Activated CD8-positive, alpha-beta T cell treated with anti-CD3 and anti-CD28 coated beads for 36 hours (primary cell): Measurements from ENCODE around the gene ADAM15. TPM values are rescaled to one million over a fixed set of nuclear protein-coding genes. Genes with fewer than 3 reads are reported as not detected.

Source experiments
- ATAC-seq: fragments of 200-7000 bp; cut with Tn5 transposase; one replicate; pipeline ENCODE4 v1.10.0; 2021; ENCODE audit warnings: mild to moderate bottlenecking, moderate library complexity
- CTCF ChIA-PET: fragments of 350-600 bp; sonication (Branson Sonifier 250); formaldehyde crosslinking; loops from one replicate; lab custom pipeline; 2021; ENCODE audit warnings: antibody characterized with exemption; lab: Charles Lee
- POLR2A ChIA-PET: fragments of 350-600 bp; sonication (Branson Sonifier 250); formaldehyde crosslinking; loops from one replicate; lab custom pipeline; 2021; ENCODE audit warnings: antibody characterized with exemption; lab: Charles Lee
- DNase-seq: peaks from one replicate; pipeline ENCODE4 v3.0.0-alpha.2; 2020
- H3K27ac Mint-ChIP-seq: one replicate; pipeline ENCODE4 v1.8.0; 2021; ENCODE audit warnings: mild to moderate bottlenecking, mixed read lengths
- H3K27me3 Mint-ChIP-seq: one replicate; pipeline ENCODE4 v1.8.0; 2021; ENCODE audit warnings: mixed read lengths
- H3K36me3 Mint-ChIP-seq: one replicate; pipeline ENCODE4 v1.8.0; 2021; ENCODE audit warnings: low read depth, mixed read lengths
- H3K4me1 Mint-ChIP-seq: one replicate; pipeline ENCODE4 v1.8.0; 2021; ENCODE audit warnings: low read depth, mixed read lengths
- H3K4me3 Mint-ChIP-seq: one replicate; pipeline ENCODE4 v1.8.0; 2021; ENCODE audit warnings: mild to moderate bottlenecking, moderate library complexity, mixed read lengths
- H3K9me3 Mint-ChIP-seq: one replicate; pipeline ENCODE4 v1.8.0; 2021; ENCODE audit warnings: mixed read lengths
- CTCF ChIP-seq: fragments of 200-600 bp; IDR thresholded peaks from one replicate; pipeline ENCODE4 v1.8.0; 2022; ENCODE audit warnings: antibody characterized with exemption, mild to moderate bottlenecking
- intact Hi-C: fragments of 100-400 bp; cut with micrococcal nuclease; formaldehyde crosslinking; loops from one replicate; pipeline ENCODE4 v1.10.0; 2022
- total RNA-seq, 2 experiments: library from RNA; stranded (reverse); gene quantifications; one replicate each; pipeline ENCODE4 v1.2.3, GENCODE V29; 2021

Gene ADAM15
- total RNA-seq, 2 experiments from 2014 or later, result 36.4 to 37.2 TPM

- ATAC-seq (no peak), DNase-seq (no peak)
- ChIA-PET POLR2A (interaction anchor here (0.6 to 1.6 kb wide), 4 partner anchors 12 to 73 kb away, joined by 3 to 5 read pairs (median 4); no protein-coding TSS in a partner anchor), CTCF (interaction anchor here (1.1 to 2.8 kb wide), 6 partner anchors 8 to 80 kb away, joined by 3 to 13 read pairs (median 4); partner anchors contain the start of genes PBXIP1 and PYGO2)
- peaks cover 72% of the 10 kb centered on the region for H3K4me1 Mint-ChIP-seq
- no peaks in the 10 kb centered on the region for H3K9me3 Mint-ChIP-seq
- no peak overlapping the region for H3K4me3 Mint-ChIP-seq
- H3K27me3 Mint-ChIP-seq, result no peaks in the 10 kb centered on the region
- no peak for TF ChIP-seq CTCF
- intact Hi-C loops, result no loop called here
- H3K36me3 Mint-ChIP-seq, result peaks cover 6% of the 10 kb centered on the region
- H3K27ac Mint-ChIP-seq, result no peak overlapping the region
These were observed 39.6 kb upstream of the ADAM15 start for GRCh38 chr1:155011437-155012025.

GRCh38 chr1:155012026-155012546 is 39.0 kb upstream of the ADAM15 start:
- ChIA-PET POLR2A (interaction anchor here (0.6 to 1.7 kb wide), 7 partner anchors 8 to 260 kb away, joined by 3 to 5 read pairs (median 4); partner anchors contain the start of gene ADAM15), CTCF (interaction anchor here (1.1 to 2.8 kb wide), 5 partner anchors 11 to 79 kb away, joined by 3 to 13 read pairs (median 3); partner anchors contain the start of gene PBXIP1)
- DNase-seq, result no peak
- no peak for TF ChIP-seq CTCF
- H3K4me3 Mint-ChIP-seq, result no peak overlapping the region
- no peaks in the 10 kb centered on the region for H3K27me3 Mint-ChIP-seq
- no peaks in the 10 kb centered on the region for H3K9me3 Mint-ChIP-seq
- H3K27ac Mint-ChIP-seq, result peak overlapping the region; percentile 57
- H3K36me3 Mint-ChIP-seq, result peaks cover 8% of the 10 kb centered on the region
- intact Hi-C loops, result no loop called here
- peaks cover 72% of the 10 kb centered on the region for H3K4me1 Mint-ChIP-seq
- ATAC-seq, result no peak

- H3K4me3 Mint-ChIP-seq, result no peak overlapping the region
- no peak for TF ChIP-seq CTCF
- CTCF ChIA-PET, result interaction anchor here (0.9 to 2.8 kb wide), 6 partner anchors 10 to 78 kb away, joined by 3 to 13 read pairs (median 3); partner anchors contain the start of gene PBXIP1
- no peak for ATAC-seq
- POLR2A ChIA-PET, result interaction anchor here (0.6 to 1.7 kb wide), 6 partner anchors 9 to 259 kb away, joined by 3 to 5 read pairs (median 4); partner anchors contain the start of gene ADAM15
- no peaks in the 10 kb centered on the region for H3K27me3 Mint-ChIP-seq
- intact Hi-C loops, result no loop called here
- H3K9me3 Mint-ChIP-seq, result no peaks in the 10 kb centered on the region
- peaks cover 8% of the 10 kb centered on the region for H3K36me3 Mint-ChIP-seq
- peaks cover 77% of the 10 kb centered on the region for H3K4me1 Mint-ChIP-seq
- peak overlapping the region; percentile 37 for H3K27ac Mint-ChIP-seq
- DNase-seq, result no peak
These were observed 38.1 kb upstream of the ADAM15 start for GRCh38 chr1:155012776-155013602.

GRCh38 chr1:155013632-155014031 is 37.5 kb upstream of the ADAM15 start:
- H3K36me3 Mint-ChIP-seq, result peaks cover 8% of the 10 kb centered on the region
- no peaks in the 10 kb centered on the region for H3K27me3 Mint-ChIP-seq
- H3K4me3 Mint-ChIP-seq, result no peak overlapping the region
- ChIA-PET POLR2A (interaction anchor here (0.7 to 1.7 kb wide), 4 partner anchors 9 to 63 kb away, joined by 3 to 4 read pairs (median 4); partner anchors contain the start of gene ADAM15), CTCF (interaction anchor here (0.9 to 4.8 kb wide), 4 partner anchors 9 to 59 kb away, joined by 3 to 37 read pairs (median 10); partner anchors contain the start of gene PBXIP1)
- intact Hi-C loops, result no loop called here
- H3K9me3 Mint-ChIP-seq, result no peaks in the 10 kb centered on the region
- DNase-seq (no peak), ATAC-seq (no peak)
- TF ChIP-seq CTCF, result no peak
- peaks cover 74% of the 10 kb centered on the region for H3K4me1 Mint-ChIP-seq
- no peak overlapping the region for H3K27ac Mint-ChIP-seq
